Subcutaneous adipose tissue (tissue), 4 donors: ENCODE results near the gene ZNF281. TPM values are rescaled to one million over a fixed set of nuclear protein-coding genes. Genes with fewer than 3 reads are reported as not detected.

ENCODE experiments used
- total RNA-seq, 4 donors: library from RNA; depleted of rRNA; stranded (reverse); fragments of >200 nt; gene quantifications; one replicate each; pipeline ENCODE4 v1.1.0, GENCODE V29; 2016
- TF ChIP-seq, protein P1 (sequence below): fragments of 450-650 bp; IDR thresholded peaks from one replicate; pipeline ENCODE4 v1.5.1; 2016; ENCODE audit warnings: low read depth, mild to moderate bottlenecking, control low read depth, antibody characterized with exemption, moderate library complexity

Gene ZNF281
- total RNA-seq, 4 donors from 2014 or later, result 8.3 to 20.4 (median 14.8) TPM

GRCh38 chr1:200414657-200415056 is 4.8 kb upstream of the ZNF281 start:
- TF ChIP-seq, protein P1, sequence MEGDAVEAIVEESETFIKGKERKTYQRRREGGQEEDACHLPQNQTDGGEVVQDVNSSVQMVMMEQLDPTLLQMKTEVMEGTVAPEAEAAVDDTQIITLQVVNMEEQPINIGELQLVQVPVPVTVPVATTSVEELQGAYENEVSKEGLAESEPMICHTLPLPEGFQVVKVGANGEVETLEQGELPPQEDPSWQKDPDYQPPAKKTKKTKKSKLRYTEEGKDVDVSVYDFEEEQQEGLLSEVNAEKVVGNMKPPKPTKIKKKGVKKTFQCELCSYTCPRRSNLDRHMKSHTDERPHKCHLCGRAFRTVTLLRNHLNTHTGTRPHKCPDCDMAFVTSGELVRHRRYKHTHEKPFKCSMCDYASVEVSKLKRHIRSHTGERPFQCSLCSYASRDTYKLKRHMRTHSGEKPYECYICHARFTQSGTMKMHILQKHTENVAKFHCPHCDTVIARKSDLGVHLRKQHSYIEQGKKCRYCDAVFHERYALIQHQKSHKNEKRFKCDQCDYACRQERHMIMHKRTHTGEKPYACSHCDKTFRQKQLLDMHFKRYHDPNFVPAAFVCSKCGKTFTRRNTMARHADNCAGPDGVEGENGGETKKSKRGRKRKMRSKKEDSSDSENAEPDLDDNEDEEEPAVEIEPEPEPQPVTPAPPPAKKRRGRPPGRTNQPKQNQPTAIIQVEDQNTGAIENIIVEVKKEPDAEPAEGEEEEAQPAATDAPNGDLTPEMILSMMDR, result no peak

GRCh38 chr1:200411406-200412257 is 1.8 kb upstream of the ZNF281 start:
- TF ChIP-seq, protein P1, result no peak

DNA sequence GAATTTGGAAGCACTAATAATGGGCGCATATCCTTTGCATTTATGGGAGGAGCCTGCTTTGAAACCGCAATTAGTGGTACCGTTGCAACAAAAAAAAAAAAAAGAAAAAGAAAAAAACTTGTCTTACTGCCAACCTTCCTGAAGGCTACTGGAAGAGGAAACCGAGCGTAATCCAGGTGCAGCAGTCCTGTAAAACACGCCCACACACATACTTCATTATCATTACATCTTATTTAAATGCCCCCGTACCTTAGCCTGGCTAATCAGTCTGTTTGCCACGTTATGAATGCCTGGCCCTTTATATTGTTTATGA is 686 bp upstream of the ZNF281 start:
- TF ChIP-seq, protein P1, result no peak

DNA sequence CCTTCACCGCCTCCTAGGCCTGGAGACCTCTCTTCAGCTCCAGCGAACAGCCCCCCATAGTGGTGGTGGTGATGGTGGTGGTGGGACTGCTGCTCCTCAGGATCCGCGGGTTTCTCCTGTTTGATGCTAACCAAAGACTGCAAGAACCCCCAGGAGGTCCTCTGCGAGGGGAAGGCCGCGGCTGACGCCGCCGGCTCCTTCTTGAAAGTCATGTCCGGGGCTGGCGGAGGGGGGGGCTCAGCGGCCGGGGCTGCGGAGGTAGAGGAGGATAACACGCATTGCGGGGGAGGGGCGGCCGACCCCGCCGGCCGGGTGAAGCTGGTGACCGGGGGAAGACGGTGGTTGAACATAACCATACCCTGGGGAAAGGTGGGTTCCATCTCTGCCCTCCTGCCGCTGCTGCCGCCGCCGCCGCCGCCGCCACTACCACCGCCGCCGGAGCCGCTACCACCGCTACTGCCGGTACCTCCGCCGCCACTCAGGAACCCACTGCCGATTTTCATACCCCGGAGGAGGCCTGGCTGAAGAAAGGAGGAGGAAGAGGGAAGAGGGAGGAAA is 554 bp downstream of the ZNF281 start:
- TF ChIP-seq, protein P1, result no peak

- TF ChIP-seq, protein P1, result no peak
Measured at GRCh38 chr1:200406161-200406797, 3.6 kb downstream of the ZNF281 start.

GRCh38 chr1:200405264-200405663 is 4.6 kb downstream of the ZNF281 start:
- TF ChIP-seq, protein P1, result no peak

- TF ChIP-seq, protein P1, result no peak
Measured at GRCh38 chr1:200401708-200402107, 8.1 kb downstream of the ZNF281 start.
